GOT3 (cell line): ENCODE data around the gene SKIL.
"Not testable (repeated sequence)": the region's sequence is repeated elsewhere in the genome, so short reads cannot be mapped to it uniquely, and the experiment has no call there.

Source experiments
- DNase-seq: peaks from one replicate; lab custom pipeline; 2025; ENCODE audit warnings: mixed read lengths; lab: John Stamatoyannopoulos, UW

Gene SKIL, protein sequence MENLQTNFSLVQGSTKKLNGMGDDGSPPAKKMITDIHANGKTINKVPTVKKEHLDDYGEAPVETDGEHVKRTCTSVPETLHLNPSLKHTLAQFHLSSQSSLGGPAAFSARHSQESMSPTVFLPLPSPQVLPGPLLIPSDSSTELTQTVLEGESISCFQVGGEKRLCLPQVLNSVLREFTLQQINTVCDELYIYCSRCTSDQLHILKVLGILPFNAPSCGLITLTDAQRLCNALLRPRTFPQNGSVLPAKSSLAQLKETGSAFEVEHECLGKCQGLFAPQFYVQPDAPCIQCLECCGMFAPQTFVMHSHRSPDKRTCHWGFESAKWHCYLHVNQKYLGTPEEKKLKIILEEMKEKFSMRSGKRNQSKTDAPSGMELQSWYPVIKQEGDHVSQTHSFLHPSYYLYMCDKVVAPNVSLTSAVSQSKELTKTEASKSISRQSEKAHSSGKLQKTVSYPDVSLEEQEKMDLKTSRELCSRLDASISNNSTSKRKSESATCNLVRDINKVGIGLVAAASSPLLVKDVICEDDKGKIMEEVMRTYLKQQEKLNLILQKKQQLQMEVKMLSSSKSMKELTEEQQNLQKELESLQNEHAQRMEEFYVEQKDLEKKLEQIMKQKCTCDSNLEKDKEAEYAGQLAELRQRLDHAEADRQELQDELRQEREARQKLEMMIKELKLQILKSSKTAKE

DNA sequence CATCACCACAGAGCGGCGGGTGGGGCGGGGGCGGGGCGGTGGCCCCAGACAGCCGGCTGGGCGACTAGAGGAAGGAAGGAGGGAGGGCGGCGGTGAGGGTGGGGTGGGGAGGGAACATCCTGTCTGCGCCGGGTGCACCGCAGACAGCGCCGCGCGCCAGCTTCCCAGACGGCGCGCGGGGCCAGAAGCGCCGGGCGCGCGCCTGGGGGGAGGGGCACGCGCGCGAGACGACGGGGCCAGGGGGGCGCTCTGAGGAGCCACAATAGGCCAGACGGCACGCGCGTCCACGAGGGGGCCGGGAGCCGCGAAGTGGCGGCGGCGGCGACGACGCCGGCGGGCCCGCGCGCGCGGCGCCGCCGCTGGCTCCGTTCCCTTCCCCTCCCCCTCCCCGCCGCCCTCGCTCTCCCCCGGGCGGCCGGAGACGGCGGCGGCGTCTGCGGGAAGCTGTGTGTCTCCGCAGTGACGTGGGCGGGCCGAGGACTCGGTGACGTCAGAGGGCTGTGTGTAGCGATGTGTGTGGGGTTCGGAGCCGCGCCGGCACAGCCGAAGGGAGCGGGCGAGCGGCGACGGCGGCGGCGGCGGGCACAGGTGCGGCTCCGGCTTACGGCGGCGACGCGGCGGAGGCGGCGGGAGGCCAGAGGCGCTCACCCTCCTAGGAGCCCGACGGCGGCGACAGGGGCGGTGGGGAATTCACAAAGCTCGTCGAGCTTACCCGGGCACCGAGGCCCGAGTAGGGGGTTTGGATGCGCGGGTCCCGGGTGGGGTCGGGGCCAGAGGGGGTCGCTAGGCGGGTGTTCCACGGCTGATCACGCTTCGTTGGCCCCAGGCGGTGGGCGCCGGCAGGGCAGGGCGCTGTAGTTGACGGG lies at the start of gene SKIL:
SKIL (plus strand) TSS at position 540 of the 866 bp plus-strand sequence. CDS start 2,617 bp downstream, outside the sequence.
- DNase-seq: peak; percentile 91

DNA sequence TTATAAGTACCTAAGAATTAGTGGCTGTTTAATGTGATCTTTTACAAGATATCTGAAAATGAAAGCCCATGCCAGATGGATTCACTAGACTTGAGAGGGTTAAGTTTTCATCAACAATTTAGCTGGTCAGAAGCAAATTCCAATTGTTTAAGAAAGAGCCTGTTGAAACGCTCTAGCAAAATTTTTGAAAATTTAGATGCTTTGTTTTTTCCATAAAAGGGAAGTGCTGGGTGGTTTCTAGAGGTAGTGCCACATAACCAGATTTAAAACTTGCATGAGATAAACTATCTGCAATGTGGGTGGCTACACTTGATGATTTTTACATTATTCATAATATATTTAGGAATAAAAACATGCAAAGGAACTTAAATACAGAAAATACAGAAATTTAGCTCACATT lies 48.5 kb upstream of the SKIL start:
- DNase-seq: no peak

DNA sequence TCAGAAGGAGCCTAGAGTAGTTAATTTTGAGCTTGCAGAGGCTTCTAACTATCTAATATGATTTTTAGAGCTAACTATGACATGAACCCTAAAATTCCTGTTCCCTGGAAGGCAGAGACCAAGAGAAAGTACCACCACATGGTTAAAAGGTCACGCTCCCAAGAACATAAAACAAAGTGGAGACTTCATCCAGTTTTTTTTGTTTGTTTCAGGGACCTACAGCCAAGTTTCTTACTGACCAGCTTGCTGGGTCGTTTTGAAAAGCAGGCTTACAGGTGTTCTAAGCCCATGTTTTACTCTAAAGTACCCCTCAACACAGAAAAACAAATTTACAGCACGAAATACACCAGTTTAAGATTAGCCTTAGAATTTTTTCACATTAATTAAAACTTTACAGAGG lies 39.6 kb upstream of the SKIL start:
- no peak for DNase-seq

DNA sequence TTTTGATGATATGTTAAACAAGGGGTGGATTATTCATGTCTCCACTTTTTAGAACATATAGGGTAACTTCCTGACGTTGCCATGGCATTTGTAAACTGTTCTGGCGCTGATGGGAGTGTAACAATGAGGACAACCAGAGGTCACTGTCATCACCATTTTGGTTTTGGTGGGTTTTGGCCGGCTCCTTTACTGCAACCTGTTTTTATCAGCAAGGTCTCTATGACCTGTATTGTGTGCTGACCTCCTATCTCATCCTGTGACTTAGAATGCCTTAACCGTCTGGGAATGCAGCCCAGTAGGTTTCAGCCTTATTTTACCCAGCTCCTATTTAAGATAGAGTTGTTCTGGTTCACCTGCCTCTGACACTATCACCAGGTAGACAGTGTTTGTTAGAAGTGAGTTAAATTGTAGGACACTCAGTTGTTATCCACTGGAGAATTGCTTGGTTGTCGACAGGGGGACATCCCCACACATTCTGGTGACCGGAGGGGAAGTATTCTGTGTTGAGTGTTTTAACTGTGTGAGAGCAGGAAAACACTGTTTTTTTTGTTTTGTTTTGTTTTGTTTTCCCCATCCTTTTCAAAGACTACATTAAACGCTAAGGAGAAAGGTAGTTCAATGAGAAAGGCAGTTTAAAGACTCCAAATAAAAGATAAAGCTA lies 36.9 kb upstream of the SKIL start:
- no peak for DNase-seq

DNA sequence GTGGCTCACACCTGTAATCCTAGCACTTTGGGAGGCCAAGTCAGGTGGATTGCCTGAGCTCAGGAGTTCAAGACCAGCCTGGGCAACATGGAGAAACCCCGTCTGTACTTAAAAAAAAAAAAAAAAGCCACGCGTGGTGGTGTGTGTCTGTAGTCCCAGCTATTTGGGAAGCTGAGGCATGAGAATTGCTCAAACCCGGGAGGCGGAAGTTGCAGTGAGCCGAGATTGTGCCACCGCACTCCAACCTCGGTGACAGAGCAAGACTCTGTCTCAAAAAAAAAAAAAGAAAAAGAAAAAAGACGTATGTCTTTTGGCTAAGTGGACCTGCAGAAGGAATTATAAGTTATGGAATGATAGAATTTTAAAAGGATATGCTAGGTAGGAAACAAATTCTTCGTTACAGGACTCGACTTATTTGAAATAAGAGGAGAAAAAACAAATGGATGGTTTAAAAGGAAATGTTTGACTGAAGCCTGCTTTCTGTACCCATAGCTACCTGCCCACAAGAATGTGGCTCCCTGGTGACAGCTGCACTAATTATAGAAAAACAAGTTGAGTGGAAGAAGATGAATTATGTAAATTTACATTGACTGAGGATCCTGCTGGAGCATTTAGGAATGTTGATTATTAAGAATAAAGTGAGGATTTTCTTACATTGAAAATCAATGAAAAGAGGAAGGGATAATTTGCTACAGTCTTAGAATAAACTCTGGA lies 36.0 kb upstream of the SKIL start:
- DNase-seq: no peak

DNA sequence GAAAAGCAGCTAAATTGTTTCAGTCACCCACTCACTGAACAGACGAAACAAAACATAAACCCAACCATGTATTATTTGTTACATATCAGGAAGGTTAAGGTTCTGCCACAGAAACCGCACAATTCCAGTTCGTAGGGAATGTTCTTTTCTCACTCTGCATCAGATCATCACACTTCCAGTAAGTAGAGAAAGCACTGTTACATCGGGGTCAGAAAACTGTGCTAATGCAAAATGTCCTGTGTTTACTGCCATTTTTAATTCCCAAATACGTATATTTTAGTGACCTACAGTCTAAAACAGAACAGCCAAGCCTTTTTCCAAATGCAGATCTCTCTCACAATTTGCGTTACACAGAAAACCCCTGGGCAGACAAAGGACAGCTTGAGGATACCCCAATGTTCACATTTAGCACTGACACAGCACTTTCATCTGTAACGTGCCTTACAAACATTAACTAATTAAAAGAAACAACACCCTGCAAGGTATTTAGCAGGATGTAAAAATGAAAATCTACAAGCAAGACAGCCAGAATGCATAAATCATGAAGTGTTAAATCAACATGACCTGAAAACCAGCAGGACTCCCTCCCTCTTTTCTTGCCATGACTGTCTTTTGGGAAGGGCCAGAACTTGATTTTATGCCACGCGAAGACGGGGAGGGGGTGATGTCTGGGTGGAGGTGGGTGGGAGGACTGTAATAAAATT lies 34.8 kb upstream of the SKIL start:
- no peak for DNase-seq

DNA sequence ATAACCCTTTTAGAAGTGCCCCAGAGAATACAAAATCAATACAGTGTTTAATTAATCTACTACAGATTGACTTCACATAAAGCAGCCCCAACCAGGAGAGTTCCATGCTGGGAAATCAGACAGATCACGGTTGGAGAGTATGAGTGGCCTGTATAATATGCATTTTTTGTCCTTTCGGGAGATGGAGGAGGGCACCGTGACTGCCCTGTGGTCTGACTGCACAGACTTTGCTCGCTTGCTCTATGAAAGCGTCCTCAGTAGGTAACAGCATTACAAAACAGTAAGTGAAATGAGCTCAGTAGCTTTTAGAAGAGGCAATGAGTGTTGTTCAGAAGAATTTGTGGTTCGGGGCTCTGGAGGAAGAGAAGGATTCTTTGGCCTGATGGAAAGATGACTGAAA lies 34.2 kb upstream of the SKIL start:
- no peak for DNase-seq

DNA sequence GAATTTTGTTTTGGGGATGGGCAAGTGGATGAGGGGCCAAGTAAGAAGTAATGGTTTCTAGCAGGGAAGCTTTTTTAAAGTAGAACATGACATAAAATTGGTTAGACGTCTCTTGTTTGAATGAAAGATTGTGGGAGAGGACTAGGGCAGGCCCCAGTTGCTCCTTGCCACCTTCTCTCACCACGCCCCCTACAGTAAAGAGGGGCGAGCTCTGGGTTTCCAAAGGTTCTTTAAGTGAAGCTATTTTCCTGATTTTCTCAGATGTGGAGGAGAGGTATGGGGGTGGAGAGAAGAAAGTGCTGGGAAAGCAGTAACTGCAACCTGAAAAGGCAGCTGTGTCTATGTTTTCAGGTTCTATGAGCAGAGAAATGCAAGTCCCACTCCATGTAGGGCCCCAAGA lies 32.6 kb upstream of the SKIL start:
- no peak for DNase-seq

DNA sequence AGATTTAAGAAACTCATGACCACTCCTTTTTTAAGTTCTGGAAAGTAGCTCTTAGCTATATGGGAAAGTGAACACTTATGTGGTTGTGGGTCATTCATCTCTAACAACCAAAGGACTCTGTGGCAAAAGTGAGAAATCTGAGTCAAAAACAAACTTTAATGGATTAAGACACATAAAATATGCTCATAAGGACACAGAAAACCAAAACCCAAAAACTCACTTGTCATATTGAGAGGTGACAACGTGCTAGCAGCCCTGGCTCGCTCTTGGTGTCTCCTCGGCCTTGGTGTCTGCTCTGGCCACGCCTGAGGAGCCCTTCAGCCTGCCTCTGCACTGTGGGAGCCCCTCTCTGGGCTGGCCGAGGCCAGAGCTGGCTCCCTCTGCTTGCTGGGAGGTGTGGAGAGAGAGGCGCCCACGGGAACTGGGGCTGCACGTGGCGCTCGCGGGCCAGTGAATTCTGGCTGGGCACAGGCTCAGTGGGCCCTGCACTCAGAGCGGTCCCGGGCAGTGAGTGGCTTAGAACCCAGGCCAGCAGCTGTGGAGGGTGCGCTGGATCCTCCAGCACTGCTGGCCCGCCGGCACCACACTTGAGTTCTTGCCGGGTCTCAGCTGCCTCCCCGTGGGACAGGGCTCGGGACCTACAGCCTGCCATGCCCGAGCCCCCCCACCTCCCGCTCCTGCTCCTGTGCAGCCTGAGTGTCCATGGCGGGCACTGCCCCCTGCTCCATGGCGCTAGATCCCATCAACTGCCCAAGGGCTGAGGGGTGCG lies 30.3 kb upstream of the SKIL start:
- DNase-seq: no peak

DNA sequence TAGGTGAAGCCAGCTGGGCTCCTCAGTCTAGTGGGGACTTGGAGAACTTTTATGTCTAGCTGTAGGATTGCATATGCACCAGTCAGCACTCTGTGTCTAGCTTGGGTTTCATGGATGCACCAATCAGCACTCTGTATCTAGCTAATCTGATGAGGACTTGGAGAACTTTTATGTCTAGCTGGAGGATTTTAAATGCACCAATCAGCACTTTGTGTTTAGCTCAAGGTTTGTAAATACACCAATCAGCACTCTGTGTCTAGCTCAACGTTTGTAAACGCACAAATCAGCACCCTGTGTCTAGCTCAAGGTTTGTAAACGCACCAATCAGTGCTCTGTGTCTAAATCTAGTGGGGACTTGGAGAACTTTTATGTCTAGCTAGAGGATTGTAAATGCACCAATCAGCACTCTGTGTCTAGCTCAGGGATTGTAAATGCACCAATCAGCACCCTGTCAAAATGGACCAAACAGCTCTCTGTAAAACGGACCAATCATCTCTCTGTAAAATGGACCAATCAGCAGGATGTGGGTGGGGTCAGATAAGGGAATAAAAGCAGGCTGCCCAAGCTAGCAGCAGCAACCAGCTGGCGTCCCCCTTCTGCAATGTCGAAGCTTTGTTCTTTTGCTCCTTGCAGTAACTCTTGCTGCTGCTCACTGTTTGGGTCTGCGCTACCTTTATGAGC lies 29.5 kb upstream of the SKIL start:
- DNase-seq: not testable (repeated sequence)

DNA sequence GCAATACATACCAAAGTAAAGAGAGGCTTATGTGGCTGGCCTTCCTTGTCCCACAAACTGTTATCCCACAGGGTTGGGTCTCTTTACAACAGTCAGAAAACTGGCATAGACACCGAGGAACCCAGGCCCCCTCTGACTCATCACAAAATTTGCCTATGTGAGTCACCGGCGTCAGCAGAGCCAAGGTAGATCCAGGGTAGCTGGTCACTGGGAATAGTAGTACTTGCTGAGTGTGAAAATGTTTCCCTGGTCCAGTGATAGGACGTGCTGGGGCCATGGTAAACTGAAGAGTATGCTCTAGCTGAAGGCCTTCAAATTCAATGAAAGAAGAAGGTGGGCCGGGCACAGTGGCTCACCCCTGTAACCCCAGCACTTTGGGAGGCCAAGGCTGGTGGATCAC lies 27.1 kb upstream of the SKIL start:
- no peak for DNase-seq

DNA sequence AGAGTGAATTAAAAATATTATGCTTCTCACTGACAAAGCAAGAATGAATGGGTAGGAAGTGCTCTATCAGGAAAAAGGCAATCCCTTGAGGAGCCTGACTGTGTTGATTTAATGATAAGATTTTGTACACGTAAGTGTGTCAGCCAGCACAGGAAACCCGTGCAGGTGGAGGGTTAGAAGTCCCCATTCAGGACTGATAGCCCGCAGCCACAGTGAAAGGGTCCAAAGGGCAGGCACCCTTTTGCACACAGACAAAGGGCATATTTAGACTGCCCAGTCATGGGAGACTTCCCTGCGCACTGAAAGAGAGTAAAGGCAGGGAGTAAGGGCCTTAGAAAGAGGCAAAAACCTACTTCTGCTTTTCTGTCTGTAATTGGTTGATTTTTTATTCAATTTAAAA lies 26.4 kb upstream of the SKIL start:
- no peak for DNase-seq

DNA sequence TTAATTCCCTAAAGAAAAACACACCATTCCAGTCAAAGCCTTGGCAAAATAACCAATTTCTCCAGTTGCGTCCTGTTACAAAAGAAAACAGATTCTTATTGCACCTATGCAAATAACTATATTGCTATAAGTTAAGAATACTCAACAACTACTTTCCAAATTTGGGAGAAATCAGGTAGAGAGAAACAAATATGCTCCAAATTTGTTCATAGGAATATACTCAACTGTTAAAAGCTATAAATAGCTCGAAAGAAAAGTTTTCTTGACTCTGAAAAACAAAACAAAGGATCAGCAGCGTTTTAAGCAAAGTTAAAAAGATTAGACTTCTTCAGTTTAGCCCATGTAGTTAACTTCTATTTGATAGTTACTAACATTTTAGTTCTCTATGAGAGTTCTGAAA lies 20.1 kb upstream of the SKIL start:
- no peak for DNase-seq

DNA sequence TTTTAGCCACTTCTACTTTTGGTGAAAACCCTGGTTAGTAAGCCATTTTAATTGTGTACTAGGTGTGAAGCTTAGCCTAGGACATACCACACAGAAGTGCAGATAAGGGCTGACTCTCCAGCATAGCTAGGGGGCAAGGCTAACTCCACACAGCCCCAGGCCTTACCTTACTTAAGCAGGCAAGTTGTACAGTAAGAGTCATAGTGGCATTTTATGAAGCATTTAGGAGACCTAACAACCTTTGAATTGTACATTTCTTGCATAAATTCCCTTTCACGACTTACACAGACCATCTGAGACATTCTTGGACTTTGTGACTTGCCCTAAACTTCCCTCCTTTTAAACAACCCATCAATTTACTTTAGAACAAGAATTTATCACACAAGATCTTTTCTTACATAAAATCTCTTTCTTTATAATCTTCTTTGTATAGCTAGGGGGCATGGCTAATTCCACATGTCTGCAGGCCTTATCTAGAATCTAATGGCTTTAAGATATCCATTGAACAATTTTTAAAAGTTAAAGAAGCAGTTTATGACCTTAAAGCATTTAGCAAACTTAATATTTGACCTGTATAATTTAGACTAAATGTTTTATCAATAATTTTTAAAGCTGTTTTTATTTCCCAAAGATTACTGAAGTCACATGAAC lies 18.7 kb upstream of the SKIL start:
- no peak for DNase-seq

DNA sequence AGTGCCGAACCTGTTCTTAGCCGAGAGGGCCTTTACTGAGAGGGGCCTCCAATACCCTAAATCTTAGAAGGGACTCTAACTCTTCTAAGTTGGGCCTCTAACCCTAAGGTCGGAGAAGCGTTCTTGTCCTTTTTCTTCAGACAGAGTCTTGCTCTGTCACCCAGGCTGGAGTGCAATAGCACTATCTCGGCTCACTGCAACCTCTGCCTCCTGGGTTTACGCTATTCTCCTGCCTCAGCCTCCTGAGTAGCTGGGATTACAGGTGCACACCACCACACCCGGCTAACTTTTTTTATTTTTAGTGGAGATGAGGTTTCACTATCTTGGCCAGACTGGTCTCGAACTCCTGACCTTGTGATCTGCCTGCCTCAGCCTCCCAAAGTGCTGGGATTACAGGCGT lies 15.2 kb upstream of the SKIL start:
- DNase-seq: not testable (repeated sequence)

DNA sequence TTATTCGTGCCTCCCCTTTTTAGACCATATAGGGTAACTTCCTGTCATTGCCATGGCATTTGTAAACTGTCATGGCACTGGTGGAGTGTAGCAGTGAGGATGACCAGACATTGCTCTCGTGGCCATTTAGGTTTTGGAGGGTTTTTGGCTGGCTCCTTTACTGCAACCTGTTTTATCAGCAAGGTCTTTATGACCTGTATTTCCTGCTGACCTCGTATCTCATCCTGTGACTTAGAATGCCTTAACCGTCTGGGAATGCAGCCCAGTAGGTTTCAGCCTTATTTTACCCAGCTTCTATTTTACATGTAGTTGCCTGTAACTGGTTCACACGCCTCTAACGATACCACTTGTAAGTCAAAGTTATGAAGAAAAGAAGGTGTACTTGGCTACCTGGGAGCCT lies 13.7 kb upstream of the SKIL start:
- not testable (repeated sequence) for DNase-seq

DNA sequence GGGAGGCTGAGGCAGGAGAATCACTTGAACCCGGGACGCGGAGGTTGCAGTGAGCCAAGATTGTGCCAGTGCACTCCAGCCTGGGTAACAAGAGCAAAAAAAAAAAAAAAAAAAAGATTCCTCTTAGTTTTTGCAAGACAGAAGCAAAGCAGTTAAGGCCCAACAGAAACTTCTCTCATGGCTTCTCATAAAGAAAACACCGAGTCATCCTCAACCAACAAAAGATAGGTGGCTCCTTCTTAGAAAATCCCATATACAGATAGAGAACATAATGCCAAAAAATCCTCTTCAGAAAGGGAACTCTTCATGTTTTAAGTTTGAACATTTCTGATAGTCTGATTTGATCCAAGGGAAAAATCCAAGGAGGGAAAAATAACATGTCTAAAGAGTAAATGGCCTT lies 12.5 kb upstream of the SKIL start:
- DNase-seq: no peak

DNA sequence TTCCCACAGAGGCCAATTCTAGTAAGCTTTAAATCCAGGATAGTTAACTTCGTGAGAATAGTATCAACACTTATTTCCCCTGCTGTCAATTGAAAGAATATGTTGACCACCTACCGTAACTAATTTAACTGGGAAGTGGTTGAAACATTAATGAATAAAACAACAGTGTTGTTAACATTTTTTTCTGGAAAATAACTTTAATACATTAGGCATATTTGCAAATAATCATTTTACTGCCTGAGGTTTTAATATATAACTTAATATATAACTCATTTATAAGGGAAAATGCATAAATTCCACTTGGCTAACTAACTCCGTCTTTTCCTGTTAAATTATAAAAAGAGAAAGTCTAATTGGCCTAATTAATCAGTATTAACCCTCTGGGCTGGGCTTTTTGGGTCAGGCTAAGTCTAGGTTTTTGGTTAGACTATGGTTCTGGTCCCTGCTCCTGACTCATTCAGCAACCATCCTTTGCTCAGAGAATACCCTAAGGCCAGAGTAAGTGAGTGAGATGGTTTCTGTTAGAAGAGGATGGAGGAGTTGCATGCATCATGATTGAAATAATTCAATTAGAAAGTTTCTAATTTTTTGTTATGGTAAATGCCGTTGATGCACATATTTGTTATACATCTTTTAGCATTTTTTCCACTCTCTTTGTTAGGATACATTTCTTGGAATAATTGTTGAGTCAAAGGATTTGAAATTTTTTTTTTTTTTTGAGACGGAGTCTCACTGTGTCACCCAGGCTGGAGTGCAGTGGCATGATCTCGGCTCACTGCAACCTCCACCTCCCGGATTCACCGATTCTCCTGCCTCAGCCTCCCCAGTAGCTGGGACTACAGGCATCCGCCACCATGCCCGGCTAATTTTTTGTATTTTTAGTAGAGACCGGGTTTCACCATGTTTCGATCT lies 10.8 kb upstream of the SKIL start:
- DNase-seq: no peak
